Activated CD8-positive, alpha-beta memory T cell treated with anti-CD3 and anti-CD28 coated beads, Interleukin-2, amount 50 U/mL, for 24 hours (primary cell): Measurements from ENCODE around the gene SLC12A9.
"Not testable (repeated sequence)": the region's sequence is repeated elsewhere in the genome, so short reads cannot be mapped to it uniquely, and the experiment has no call there.

Source experiments
- DNase-seq: peaks from one replicate; pipeline ENCODE4 v3.0.0-alpha.2; 2020; ENCODE audit errors: extremely low read depth

Gene SLC12A9

DNA sequence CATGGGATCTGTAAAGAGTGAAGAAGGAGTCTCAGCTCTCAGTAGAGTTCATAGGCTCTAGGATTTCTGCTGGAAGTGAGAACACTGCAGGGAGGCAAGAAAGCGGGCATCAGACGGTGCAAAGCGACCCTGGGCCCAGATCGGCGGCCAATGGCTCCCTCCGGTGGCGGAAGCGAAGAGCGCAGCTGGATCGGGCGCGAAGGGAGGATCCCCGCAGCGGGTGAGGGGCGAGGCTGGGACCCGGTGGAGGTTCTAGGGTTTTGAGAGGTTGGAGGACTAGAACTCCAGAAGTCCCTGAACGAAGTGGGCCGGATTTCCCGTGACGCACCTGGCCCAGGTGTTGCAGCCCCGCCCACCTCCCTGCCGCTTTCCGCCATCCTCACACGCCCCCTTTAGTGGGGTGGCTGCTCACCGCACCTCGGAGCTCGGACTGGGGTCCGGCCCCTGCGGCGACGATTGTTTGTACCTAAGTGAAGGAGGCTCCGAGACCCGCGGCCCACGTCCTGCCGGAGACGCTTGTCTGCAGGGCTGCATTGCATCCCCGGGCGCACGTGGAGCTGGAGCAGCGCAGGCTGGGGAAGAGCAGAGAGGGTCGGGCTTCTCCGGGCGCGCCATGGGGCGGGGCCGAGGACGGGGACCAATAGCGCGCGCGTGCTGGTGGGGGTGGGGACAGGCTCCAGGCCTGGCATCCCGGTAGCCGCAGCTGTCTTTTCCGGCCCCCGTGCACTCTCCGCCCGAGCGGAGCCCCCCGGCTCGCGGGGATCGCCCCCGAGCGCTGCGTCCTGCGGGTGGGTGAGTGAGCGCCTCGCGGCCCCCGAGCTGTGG is at the start of gene SLC12A9:
Gene SLC12A9, plus strand, starts transcription at position 666 of the 825 bp plus-strand sequence. CDS start 1,485 bp downstream, outside the sequence.
- peak; percentile 64 for DNase-seq

DNA sequence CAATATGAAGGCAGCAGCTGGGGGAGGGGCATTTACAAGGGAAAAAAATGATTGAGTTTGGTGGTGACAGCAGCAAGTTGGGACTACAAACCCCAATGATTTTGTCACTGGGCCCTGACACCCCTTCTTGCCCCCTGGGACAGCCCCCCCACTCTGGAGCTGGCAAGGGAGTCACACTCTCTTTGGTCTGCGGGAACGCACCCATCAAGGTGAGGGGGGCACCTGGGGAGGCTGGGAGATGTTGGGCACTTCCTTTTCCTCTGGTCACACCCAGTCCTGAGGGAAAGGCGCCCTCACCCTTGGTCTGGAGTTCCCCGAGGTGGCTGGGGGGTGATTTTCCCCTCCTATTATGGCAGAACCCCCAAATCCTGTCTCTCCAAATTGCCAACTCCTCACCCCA is 49.6 kb upstream of the SLC12A9 start:
- no peak for DNase-seq

DNA sequence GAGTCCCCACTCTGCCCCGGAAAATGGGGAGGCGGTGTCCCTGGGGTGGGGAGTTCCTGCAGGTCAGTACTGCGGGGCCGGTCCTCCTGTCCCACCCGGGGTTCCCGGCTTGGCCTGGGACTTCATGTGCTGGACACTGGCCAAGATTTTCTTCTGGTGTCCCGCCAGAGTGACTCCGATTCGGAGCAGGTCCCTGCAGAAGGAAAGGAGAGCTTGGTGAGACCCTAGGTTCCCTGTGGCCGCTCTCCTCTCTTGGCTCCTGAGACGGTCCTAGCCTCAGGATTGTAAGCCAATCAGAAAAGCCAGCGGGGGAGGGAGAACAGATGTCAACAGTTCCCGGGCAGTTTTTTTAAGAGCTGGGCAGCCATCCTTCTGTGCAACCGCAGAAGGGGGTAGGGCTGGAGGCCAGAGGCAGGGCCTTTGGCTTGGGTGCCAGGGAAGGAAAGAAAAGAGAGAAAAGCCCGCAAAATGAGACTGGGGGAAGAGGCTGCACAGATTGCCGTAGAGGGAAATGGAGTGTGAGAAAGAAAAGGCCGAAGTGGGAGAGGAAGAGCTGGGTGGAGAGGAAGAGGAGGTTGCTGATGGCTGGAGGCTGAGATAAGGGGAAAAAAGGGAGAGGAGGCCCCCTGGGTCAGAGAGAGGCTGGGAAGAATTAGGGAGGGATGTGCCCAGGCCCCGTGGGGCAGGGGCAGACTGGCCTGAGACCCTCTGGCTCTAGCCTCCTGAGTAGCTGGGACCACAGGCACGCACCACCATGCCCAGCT is 48.9 kb upstream of the SLC12A9 start:
- DNase-seq, result no peak

GRCh38 chr7:100804681-100805431 is 47.7 kb upstream of the SLC12A9 start:
- no peak for DNase-seq

DNA sequence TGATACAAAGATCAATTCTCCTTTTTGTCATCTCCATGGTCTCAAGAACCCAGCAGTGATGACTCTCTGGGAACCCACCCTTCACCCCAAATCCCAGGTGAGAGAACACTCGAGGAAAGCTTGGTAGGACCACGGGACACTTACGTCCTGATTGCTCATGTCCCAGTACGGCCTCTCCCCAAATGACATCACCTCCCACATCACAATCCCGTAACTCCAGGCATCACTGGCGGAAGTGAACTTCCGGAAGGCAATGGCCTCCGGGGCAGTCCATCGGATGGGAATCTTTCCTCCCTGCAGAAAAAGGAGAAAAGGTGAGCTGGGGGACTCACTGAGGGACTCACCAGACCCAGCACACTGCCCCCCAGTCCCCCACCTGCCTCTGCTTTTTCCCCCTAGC is 46.2 kb upstream of the SLC12A9 start:
- DNase-seq, result no peak

DNA sequence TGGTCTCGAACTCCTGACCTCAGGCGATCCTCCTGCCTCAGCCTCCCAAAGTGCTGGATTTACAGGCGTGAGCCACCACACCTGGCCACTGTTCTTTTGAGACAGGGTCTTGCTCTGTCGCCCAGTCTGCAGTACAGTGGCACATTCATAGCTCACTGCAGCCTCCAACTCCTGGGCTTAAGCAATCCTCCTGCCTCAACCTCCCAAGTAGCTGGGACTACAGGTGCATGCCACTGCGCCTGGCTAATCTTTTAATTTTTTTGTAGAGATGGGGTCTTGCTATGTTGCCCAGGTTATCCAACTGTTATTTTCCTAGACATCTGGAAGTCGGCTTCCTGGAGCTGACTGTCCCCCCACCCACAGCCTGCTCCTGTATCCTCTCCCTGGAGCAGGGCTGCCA is 45.6 kb upstream of the SLC12A9 start:
- DNase-seq, result not testable (repeated sequence)

DNA sequence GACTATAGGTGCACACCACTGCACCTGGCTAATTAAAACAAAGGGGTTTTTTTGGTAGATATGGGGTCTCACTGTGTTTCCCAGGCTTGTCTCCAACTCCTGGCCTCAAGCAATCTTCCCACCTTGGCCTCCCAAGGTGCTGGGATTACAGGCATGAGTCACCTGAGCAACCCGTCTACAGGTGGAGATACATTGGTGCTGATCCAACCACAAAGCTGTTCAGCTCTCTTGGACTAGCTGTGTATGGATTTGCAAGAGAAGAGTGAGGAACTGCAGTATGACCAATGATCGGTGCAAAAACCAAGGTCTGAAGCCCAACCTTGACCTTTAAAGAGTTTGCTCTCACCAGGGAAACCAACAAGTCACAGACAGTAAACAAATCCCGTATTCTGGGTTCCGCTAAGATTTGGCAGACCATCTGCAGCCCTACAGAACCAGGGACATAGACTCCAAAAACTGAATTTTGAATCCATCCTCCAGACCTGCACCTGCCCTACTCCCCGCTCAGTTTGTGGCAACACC is 44.1 kb upstream of the SLC12A9 start:
- DNase-seq, result no peak

DNA sequence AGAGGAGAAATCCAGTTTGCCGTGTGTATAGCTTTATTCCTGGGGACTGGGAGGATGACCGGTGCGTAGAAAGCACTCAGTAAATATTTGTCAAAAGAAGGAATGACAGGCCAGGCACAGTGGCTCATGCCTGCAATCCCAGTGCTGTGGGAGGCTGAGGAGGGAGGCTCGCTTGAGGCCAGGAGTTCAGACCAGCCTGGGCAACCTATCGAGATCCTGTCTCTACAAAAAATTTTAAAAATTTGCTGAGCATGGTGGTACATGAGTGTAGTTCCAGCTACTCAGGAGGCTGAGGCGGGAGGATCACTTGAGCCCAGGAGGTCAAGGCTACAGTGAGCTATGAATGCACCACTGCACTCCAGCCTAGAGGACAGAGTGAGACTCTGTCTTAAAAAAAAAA is 41.0 kb upstream of the SLC12A9 start:
- no peak for DNase-seq

- no peak for DNase-seq
Observed at GRCh38 chr7:100812729-100813128, 39.8 kb upstream of the SLC12A9 start.

DNA sequence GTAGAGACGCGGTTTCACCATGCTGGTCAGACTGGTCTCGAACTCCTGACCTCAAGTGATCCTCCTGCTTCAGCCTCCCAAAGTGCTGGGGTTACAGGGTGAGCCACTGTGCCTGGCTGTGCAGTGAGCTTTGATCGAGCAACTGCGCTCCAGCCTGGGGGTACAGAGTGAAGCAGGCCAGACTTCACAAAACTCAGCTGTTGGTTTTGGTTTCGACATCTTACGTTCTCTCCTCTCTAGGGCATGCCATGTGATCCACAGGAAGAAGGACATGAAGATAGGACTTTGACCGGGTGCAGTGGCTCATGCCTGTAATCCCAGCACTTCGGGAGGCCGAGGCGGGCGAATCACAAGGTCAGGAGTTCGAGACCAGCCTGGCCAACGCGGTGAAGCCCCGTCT is 36.0 kb upstream of the SLC12A9 start:
- DNase-seq, result not testable (repeated sequence)

DNA sequence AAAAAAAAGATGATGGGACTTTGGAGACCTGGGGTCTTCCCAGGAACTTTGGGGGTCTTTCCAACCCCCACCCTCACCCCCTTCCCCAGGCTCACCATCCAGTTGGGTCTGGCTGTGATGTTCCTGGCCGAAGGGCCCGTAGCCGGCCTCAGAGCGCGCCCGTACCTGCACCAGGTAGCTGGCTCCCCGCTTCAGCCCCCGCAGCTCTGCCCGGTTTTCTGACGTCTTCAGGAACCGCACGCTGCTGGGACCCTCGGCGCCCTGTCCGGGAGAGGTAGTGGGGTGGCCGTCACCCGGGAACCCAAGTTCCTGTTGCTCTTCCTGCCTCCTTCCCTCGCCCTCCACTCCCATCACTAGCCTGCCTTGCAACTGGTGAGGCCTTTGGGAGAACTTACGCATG is 35.4 kb upstream of the SLC12A9 start:
- DNase-seq, result no peak

GRCh38 chr7:100818366-100818765 is 34.1 kb upstream of the SLC12A9 start:
- DNase-seq, result no peak

- DNase-seq, result no peak
Observed at GRCh38 chr7:100818825-100819224, 33.7 kb upstream of the SLC12A9 start.

- no peak for DNase-seq
Observed at GRCh38 chr7:100819586-100819985, 32.9 kb upstream of the SLC12A9 start.

DNA sequence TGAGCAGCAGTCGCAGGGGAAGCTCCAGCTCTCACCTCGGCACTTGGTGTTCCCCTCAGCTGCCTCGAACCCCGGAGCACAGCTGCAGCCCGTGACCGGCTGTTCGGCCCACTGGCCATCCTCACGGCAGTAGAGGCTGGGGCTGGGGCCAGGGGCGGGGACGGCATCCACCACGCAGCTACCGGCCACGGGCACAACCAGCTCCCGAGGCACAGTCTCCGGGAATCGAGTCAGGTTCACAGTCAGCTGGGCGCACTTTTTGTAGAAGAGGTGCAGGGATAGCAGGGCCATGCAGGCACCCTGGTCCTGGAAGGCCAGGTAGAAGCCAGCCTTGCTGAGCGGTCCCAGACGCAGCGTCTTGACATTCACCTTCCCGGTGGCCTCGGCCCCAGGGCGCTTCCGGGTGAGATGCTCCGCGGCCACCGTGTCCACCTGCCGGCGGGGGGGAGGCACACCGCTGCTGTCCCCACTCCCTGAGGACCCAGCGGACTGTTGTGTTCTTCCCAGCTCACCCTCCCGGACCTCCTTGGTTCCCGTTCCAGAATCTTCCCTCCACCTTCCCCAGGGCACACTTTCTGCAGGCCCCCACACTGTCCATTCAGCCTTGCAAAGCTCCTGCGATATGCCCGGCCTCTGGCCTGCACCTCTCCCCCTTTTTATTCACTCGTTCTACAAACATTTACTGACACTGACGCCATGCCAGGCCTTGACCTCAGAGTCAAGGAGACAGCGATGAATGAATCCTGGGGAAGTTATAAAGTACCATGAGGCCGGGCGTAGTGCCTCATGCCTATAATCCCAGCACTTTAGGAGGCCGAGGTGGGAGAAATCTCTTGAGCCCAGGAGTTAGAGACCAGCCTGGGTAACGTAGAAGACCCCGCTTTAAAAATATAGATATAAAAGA is 30.0 kb upstream of the SLC12A9 start:
- DNase-seq, result no peak

DNA sequence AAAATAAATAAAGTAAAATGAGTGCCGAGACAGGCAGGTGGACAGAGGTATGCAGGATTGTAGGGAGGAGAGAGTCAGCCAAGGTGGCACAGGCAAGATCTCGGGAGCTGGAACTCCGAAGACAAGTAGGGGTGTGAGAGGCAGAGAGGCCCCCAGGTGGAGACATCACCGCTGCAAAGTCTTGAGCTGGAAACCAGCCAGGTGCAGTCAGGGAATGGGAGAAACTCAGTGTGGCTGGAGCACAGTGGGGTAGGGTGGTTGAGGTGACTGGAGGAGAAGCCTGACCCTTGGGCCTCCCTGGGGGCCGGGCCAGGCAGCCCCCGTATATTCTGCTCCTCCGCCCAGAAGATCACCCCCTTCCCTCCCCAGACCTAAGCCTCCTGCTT is 29.4 kb upstream of the SLC12A9 start:
- DNase-seq, result no peak

- DNase-seq, result no peak
Observed at GRCh38 chr7:100823534-100823933, 29.0 kb upstream of the SLC12A9 start.

GRCh38 chr7:100824499-100825214 is 27.9 kb upstream of the SLC12A9 start:
- DNase-seq, result no peak

- no peak for DNase-seq
Observed at GRCh38 chr7:100825215-100825671, 27.3 kb upstream of the SLC12A9 start.
